CD14-positive monocyte (primary cell): Measurements from ENCODE around the gene ABHD16A. TPM values are rescaled to one million over a fixed set of nuclear protein-coding genes. Genes with fewer than 3 reads are reported as not detected.

Experiments used
- DNase-seq, 3 donors: peaks; one replicate each; pipeline ENCODE4 v3.0.0-alpha.2; 2011 to 2022
- H2AFZ ChIP-seq: 2 replicates; pipeline ENCODE4 v1.6.0; 2012; ENCODE audit warnings: mild to moderate bottlenecking, low read depth, low read length, inconsistent platforms; ENCODE audit not compliant: insufficient read depth, poor library complexity, severe bottlenecking
- H3K27ac ChIP-seq, 2 donors: 1 replicate in 1 of 2; 2 replicates in 1 of 2; pipeline ENCODE4 v1.5.1; 2012 to 2013; ENCODE audit warnings: low read length in 2 of 2, control low read depth in 1 of 2, inconsistent platforms in 1 of 2, low read depth in 1 of 2, mild to moderate bottlenecking in 1 of 2
- H3K27me3 ChIP-seq, 2 donors: one replicate each; pipeline versions ENCODE4 v1.6.0 to v1.6.1; 2011 to 2013; ENCODE audit warnings: low read length in 2 of 2; ENCODE audit not compliant: control insufficient read depth in 2 of 2, insufficient read depth in 2 of 2
- H3K36me3 ChIP-seq, 2 donors: replicated peaks in 1 of 2; 1 replicate in 1 of 2; 2 replicates in 1 of 2; pipeline versions ENCODE4 v1.5.1 to v1.6.1; 2012 to 2013; ENCODE audit warnings: low read length in 2 of 2, control low read depth in 1 of 2, inconsistent platforms in 1 of 2, mild to moderate bottlenecking in 1 of 2; ENCODE audit not compliant: insufficient read depth in 2 of 2, control insufficient read depth in 1 of 2
- H3K4me1 ChIP-seq, 2 donors: 1 replicate in 1 of 2; 2 replicates in 1 of 2; pipeline versions ENCODE4 v1.5.1 to v1.6.1; 2012 to 2013; ENCODE audit warnings: low read length in 2 of 2, control low read depth in 1 of 2, inconsistent platforms in 1 of 2, mild to moderate bottlenecking in 1 of 2, moderate library complexity in 1 of 2; ENCODE audit not compliant: insufficient read depth in 2 of 2, control insufficient read depth in 1 of 2
- H3K4me2 ChIP-seq: replicated peaks from 2 replicates; pipeline ENCODE3; 2012; ENCODE audit warnings: low read length, moderate library complexity, mild to moderate bottlenecking; ENCODE audit not compliant: poor library complexity, severe bottlenecking; ENCODE audit errors: extremely low read depth
- H3K4me3 ChIP-seq, 3 experiments: fragments of 200-600 bp in 1 of 3; sonication (generic) in 1 of 3; replicated peaks in 1 of 3; 1 replicate in 2 of 3; 2 replicates in 1 of 3; pipeline ENCODE4 v1.5.1; 2011 to 2013; ENCODE audit warnings: low read length in 3 of 3, mild to moderate bottlenecking in 3 of 3, control low read depth in 2 of 3, low read depth in 2 of 3, inconsistent platforms in 1 of 3, moderate library complexity in 1 of 3
- H3K79me2 ChIP-seq: 2 replicates; pipeline ENCODE4 v1.6.0; 2012; ENCODE audit warnings: mild to moderate bottlenecking, control low read depth, inconsistent platforms, low read length, moderate library complexity; ENCODE audit not compliant: insufficient read depth
- H3K9ac ChIP-seq: 2 replicates; pipeline ENCODE4 v1.6.0; 2017; ENCODE audit warnings: low read length, mild to moderate bottlenecking; ENCODE audit not compliant: insufficient read depth, poor library complexity, severe bottlenecking
- H3K9me3 ChIP-seq, 2 donors: replicated peaks in 1 of 2; 1 replicate in 1 of 2; 2 replicates in 1 of 2; pipeline versions ENCODE4 v1.5.1 to v1.6.1; 2012 to 2013; ENCODE audit warnings: low read length in 2 of 2, control low read depth in 1 of 2; ENCODE audit not compliant: control insufficient read depth in 1 of 2, insufficient read depth in 1 of 2
- H4K20me1 ChIP-seq: 2 replicates; pipeline ENCODE4 v1.6.0; 2012; ENCODE audit warnings: mild to moderate bottlenecking, low read length, control low read depth, moderate library complexity; ENCODE audit not compliant: insufficient read depth
- H3K27ac Mint-ChIP-seq, 7 donors: one replicate each; pipeline ENCODE4 v1.8.0; 2020; ENCODE audit warnings: mild to moderate bottlenecking in 7 of 7, mixed read lengths in 7 of 7, moderate library complexity in 6 of 7, inconsistent platforms in 2 of 7
- H3K27me3 Mint-ChIP-seq, 3 donors: one replicate each; pipeline ENCODE4 v1.8.0; 2021 to 2022; ENCODE audit warnings: low read depth in 3 of 3, mild to moderate bottlenecking in 3 of 3, mixed read lengths in 3 of 3, moderate library complexity in 3 of 3, inconsistent platforms in 1 of 3
- H3K36me3 Mint-ChIP-seq, 2 donors: one replicate each; pipeline ENCODE4 v1.8.0; 2020; ENCODE audit warnings: mixed read lengths in 2 of 2, inconsistent platforms in 1 of 2, mild to moderate bottlenecking in 1 of 2
- H3K4me1 Mint-ChIP-seq: one replicate; pipeline ENCODE4 v1.8.0; 2020; ENCODE audit warnings: mild to moderate bottlenecking, mixed read lengths
- H3K4me3 Mint-ChIP-seq, 2 donors: one replicate each; pipeline ENCODE4 v1.8.0; 2020; ENCODE audit warnings: mild to moderate bottlenecking in 2 of 2, mixed read lengths in 2 of 2, moderate library complexity in 1 of 2
- H3K9me3 Mint-ChIP-seq, 7 donors: one replicate each; pipeline ENCODE4 v1.8.0; 2020 to 2022; ENCODE audit warnings: mixed read lengths in 7 of 7, mild to moderate bottlenecking in 6 of 7, moderate library complexity in 6 of 7, inconsistent platforms in 2 of 7
- CTCF ChIP-seq: fragments of 200-600 bp; IDR thresholded peaks from one replicate; pipeline ENCODE4 v1.8.0; 2022; ENCODE audit warnings: antibody characterized with exemption, mild to moderate bottlenecking
- whole genome bisulfite sequencing: methylation state at CpG from one replicate; pipeline ENCODE4 v1.1.5; 2013; ENCODE audit warnings: missing lambda C conversion rate; ENCODE audit not compliant: insufficient coverage; 5-methylcytosine and 5-hydroxymethylcytosine counted together
- intact Hi-C, 2 donors: fragments of 100-400 bp; cut with micrococcal nuclease; formaldehyde crosslinking; loops; one replicate each; pipeline versions ENCODE4 v1.15.0 to v1.15.1; 2023
- polyA plus RNA-seq, 3 donors: library from polyadenylated mRNA; depleted of rRNA in 1 of 3; unstranded in 2 of 3; stranded (reverse) in 1 of 3; fragments of 300-500 nt in 2 of 3; fragments of >200 nt in 1 of 3; fragmentation: Illumina TruSeq in 2 of 3; gene quantifications; 1 replicate in 2 of 3; 2 replicates in 1 of 3; pipeline ENCODE4 v1.2.3, GENCODE V29; 2012 to 2021

ABHD16A gene
- polyA plus RNA-seq, 3 donors, result 53.0 to 122 (median 56.0) TPM

- Histone ChIP-seq H3K9me3 (no peaks in the 10 kb centered on the region), H3K36me3 (peaks cover 39 to 40% of the 10 kb centered on the region in 2 donors), H3K4me1 (peaks cover 67 to 80% of the 10 kb centered on the region in 2 donors), H4K20me1 (peaks cover 48% of the 10 kb centered on the region), H3K4me2 (peak overlapping the region; percentile 94), H3K4me3 (peak overlapping the region in 1 of 3 experiments; percentile 100), H3K79me2 (peaks cover 79% of the 10 kb centered on the region), H3K27ac (peak overlapping the region; percentile 91 to 99), H3K9ac (peak overlapping the region; percentile 89), H3K27me3 (no peaks in the 10 kb centered on the region), H2AFZ (no peak overlapping the region)
- Mint-ChIP-seq H3K4me1 (peaks cover 61% of the 10 kb centered on the region), H3K36me3 (peaks cover 40 to 47% of the 10 kb centered on the region in 2 donors), H3K27ac (peak overlapping the region; percentile 95 to 100 (median 99)), H3K4me3 (peak overlapping the region; percentile 75 to 99), H3K27me3 (peaks cover 0 to 5% (median 0%) of the 10 kb centered on the region in 3 donors), H3K9me3 (peaks cover 0 to 2% (median 0%) of the 10 kb centered on the region in 7 donors)
- TF ChIP-seq CTCF, result no peak
- WGBS, result 91% methylated on average over 4 of the region's 4 CpGs
- DNase-seq, result no peak
- intact Hi-C loops, result loop anchor here (5.0 to 10.0 kb wide), 3 partner anchors 34 to 189 kb away; partner anchors contain the start of genes ATP6V1G2 (in 1 of the 2), DDX39B (in 1 of the 2), NFKBIL1 (in 1 of the 2) and VARS1 (in 1 of the 2)
Measured at GRCh38 chr6:31733734-31734133, 30.6 kb upstream of the ABHD16A start.

DNA sequence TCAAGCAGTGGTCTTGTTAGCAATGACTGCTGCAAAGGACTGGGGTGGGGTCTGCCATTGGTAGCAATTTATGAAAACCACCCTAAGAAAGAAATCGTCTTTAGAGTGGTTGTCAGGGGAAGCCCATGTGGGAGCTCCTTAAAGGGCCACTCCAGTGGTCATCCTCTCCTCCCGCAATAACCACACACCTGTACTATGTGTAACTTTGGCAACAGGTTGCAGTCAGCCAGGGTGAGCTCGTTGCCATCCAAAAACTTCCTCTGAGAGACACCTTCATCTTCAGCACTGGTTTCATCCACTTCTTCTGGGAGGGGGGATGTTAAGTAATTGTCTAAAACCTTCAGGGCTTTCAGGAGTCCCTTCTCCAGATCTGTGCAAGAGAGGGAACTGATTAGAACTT is 28.9 kb upstream of the ABHD16A start:
- no peak for TF ChIP-seq CTCF
- WGBS, result no CpG with 5 or more reads among the region's 3 CpGs
- H3K36me3 ChIP-seq, result peaks cover 39 to 40% of the 10 kb centered on the region in 2 donors
- H3K4me3 ChIP-seq, result no peak overlapping the region
- H3K4me1 ChIP-seq, result peaks cover 68 to 80% of the 10 kb centered on the region in 2 donors
- intact Hi-C loops, result loop anchor here (5.0 to 10.0 kb wide), 3 partner anchors 35 to 187 kb away; partner anchors contain the start of genes ATP6V1G2 (in 1 of the 2), DDX39B (in 1 of the 2), NFKBIL1 (in 1 of the 2) and VARS1 (in 1 of the 2)
- peaks cover 41 to 51% of the 10 kb centered on the region in 2 donors for H3K36me3 Mint-ChIP-seq
- H3K4me1 Mint-ChIP-seq, result peaks cover 60% of the 10 kb centered on the region
- peak overlapping the region in 1 of 2 donors; percentile 15 for H3K27ac ChIP-seq
- H3K79me2 ChIP-seq, result peaks cover 83% of the 10 kb centered on the region
- peaks cover 0 to 3% (median 0%) of the 10 kb centered on the region in 7 donors for H3K9me3 Mint-ChIP-seq
- DNase-seq, result no peak
- H3K4me3 Mint-ChIP-seq, result no peak overlapping the region
- H3K9ac ChIP-seq, result no peak overlapping the region
- no peak overlapping the region for H2AFZ ChIP-seq
- H3K27me3 Mint-ChIP-seq, result peaks cover 0 to 5% (median 0%) of the 10 kb centered on the region in 3 donors
- no peaks in the 10 kb centered on the region for H3K27me3 ChIP-seq
- H3K4me2 ChIP-seq, result peak overlapping the region; percentile 13
- peak overlapping the region; percentile 31 to 96 (median 46) for H3K27ac Mint-ChIP-seq
- H4K20me1 ChIP-seq, result peaks cover 48% of the 10 kb centered on the region
- H3K9me3 ChIP-seq, result no peaks in the 10 kb centered on the region
